Mesendoderm (in vitro differentiated cells): ENCODE data around the gene SLC29A1.
A peak's percentile ranks its signal among the peaks of the same experiment; 100 is the strongest.

Experiments
- DNase-seq: peaks from one replicate; pipeline ENCODE4 v3.0.0; 2013
- H2AK5ac ChIP-seq: 2 replicates; pipeline ENCODE4 v1.6.1; 2013; ENCODE audit warnings: low read length, inconsistent platforms
- H2BK120ac ChIP-seq: 2 replicates; pipeline ENCODE4 v1.6.1; 2013; ENCODE audit warnings: low read depth, mild to moderate bottlenecking, low read length, moderate library complexity, mixed read lengths
- H2BK15ac ChIP-seq: replicated peaks from 2 replicates; pipeline ENCODE4 v1.6.1; 2013; ENCODE audit warnings: low read depth, mild to moderate bottlenecking, moderate library complexity
- H2BK5ac ChIP-seq: 2 replicates; pipeline ENCODE4 v1.6.1; 2013; ENCODE audit warnings: low read length, inconsistent platforms
- H3K18ac ChIP-seq: 2 replicates; pipeline ENCODE4 v1.6.1; 2013; ENCODE audit warnings: mild to moderate bottlenecking, low read length, mixed read lengths
- H3K23ac ChIP-seq: one replicate; pipeline ENCODE4 v1.6.1; 2013; ENCODE audit warnings: low read length
- H3K27ac ChIP-seq: 2 replicates; pipeline ENCODE4 v1.5.1; 2013; ENCODE audit warnings: low read depth, mild to moderate bottlenecking, inconsistent platforms, low read length, moderate library complexity
- H3K27me3 ChIP-seq: 2 replicates; pipeline ENCODE4 v1.6.1; 2013; ENCODE audit warnings: low read length, control low read depth, mild to moderate bottlenecking, inconsistent platforms; ENCODE audit not compliant: insufficient read depth, poor library complexity
- H3K36me3 ChIP-seq: 2 replicates; pipeline ENCODE4 v1.6.1; 2013; ENCODE audit warnings: low read length, inconsistent platforms; ENCODE audit not compliant: control insufficient read depth, insufficient read depth
- H3K4ac ChIP-seq: one replicate; pipeline ENCODE4 v1.6.1; 2013; ENCODE audit warnings: low read depth, mild to moderate bottlenecking, low read length, moderate library complexity
- H3K4me1 ChIP-seq: 2 replicates; pipeline ENCODE4 v1.6.1; 2013; ENCODE audit warnings: low read depth, low read length, inconsistent platforms; ENCODE audit not compliant: control insufficient read depth
- H3K4me2 ChIP-seq: 2 replicates; pipeline ENCODE4 v1.6.1; 2013; ENCODE audit warnings: low read length
- H3K4me3 ChIP-seq: 2 replicates; pipeline ENCODE4 v1.5.1; 2013; ENCODE audit warnings: mild to moderate bottlenecking, low read length
- H3K56ac ChIP-seq: one replicate; pipeline ENCODE4 v1.6.1; 2013; ENCODE audit warnings: low read length
- H3K79me1 ChIP-seq: 2 replicates; pipeline ENCODE4 v1.6.1; 2013; ENCODE audit warnings: low read length, inconsistent platforms
- H3K79me2 ChIP-seq: 2 replicates; pipeline ENCODE4 v1.6.1; 2013; ENCODE audit warnings: mild to moderate bottlenecking, low read length; ENCODE audit not compliant: control insufficient read depth, insufficient read depth
- H3K9ac ChIP-seq: 2 replicates; pipeline ENCODE4 v1.6.1; 2013; ENCODE audit warnings: low read length, inconsistent platforms
- H4K5ac ChIP-seq: one replicate; pipeline ENCODE4 v1.6.1; 2013; ENCODE audit warnings: low read length
- H4K8ac ChIP-seq: one replicate; pipeline ENCODE4 v1.6.1; 2013; ENCODE audit warnings: low read depth, mild to moderate bottlenecking, control low read depth, low read length, moderate library complexity
- WGBS: extraction: QIAGEN DNeasy Blood & Tissue Kit; methylation state at CpG from one replicate; pipeline ENCODE4 v1.1.7; 2013; ENCODE audit warnings: low lambda C conversion rate, missing lambda C conversion rate; ENCODE audit not compliant: insufficient coverage; ENCODE audit errors: extremely low coverage; 5-methylcytosine and 5-hydroxymethylcytosine counted together

Gene SLC29A1

DNA sequence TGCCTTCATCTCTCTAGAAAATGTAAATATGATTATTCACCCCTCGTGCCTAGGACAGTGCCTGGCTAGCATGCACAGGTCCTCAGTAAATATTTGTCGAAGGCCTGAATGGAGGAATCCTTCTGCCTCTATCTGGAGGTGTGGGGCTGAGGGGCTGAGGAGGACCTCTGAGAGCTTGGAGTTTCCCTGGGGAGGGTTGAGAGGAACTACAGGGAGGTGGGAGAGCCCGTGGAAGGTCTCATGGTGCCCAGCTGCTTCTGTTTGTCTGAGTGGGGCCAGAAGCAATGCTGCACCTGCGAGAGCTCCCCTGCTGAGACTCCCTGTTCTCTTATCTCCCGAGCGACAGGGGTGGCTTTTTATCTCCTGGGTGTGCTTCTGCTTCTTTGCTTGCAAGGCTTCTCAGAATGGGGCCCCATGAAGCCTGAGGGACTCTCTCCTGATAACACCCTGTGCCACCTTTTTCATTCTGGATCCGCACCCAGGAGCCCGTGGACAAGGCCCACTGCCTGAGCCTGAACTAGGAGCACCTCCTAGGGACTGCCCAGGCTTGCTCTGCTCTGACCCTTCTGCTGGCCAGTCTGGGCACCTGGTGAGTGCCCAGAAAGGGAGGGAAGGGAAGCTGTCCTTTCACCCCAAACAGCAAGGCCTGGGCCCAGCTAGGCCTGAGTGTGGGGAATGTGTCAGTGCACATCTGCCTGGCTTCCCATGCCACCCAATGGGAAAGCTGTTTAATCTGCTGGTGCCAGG is 2.4 kb downstream of the SLC29A1 start:
- Histone ChIP-seq H3K27me3 (no peaks in the 10 kb centered on the region), H3K36me3 (no peaks in the 10 kb centered on the region), H3K56ac (peak overlapping the region; percentile 37), H3K9ac (no peak overlapping the region), H4K8ac (no peak overlapping the region), H2AK5ac (no peak overlapping the region), H2BK120ac (no peak overlapping the region), H3K23ac (no peak overlapping the region), H3K4ac (no peak overlapping the region), H2BK15ac (no peak overlapping the region), H3K79me1 (peaks cover 3% of the 10 kb centered on the region), H3K4me3 (no peak overlapping the region), H3K4me2 (no peak overlapping the region), H3K27ac (no peak overlapping the region), H2BK5ac (no peak overlapping the region), H3K79me2 (peaks cover 10% of the 10 kb centered on the region), H3K4me1 (peaks cover 15% of the 10 kb centered on the region), H3K18ac (no peak overlapping the region), H4K5ac (no peak overlapping the region)
- no peak for DNase-seq
- no CpG with 5 or more reads among the region's 8 CpGs for WGBS

DNA sequence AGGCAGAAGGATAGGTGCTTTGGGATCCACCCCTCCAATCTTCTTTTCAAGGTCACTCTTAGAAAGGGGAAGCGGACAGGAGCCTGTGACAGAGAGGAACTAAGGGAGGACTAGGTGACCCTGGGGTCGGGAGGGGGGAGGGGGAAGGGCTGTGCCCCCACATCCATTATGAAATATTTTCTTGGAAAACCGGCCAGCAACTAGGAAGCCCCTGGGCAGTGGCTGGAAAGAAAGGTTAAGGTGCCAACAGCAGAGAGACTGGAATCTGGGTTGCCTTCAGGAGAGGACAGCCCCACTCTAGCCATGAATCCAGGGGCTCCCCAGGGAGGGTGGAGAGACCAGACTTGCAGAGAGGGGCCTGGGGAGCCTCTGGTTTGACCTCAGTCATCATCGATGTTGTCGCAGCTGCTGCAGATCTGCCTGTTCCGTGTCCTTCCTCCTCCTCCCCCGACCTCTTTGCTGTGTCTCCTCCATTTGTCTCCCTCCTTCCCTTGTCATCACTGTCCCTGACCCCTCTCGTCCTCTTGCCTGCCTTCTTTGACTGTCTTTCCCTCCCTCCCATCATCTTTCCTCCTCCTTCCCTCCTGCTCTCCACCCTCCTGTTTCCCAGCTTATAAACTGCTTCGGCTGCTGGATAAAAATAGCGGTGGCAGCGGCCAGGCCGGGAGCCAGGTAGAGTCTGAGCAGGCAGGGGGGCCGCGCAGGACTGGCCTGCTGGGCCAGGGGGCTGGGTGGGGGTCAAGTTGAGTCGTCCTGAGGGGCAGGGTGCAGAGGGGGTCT is 3.2 kb downstream of the SLC29A1 start:
- H3K18ac ChIP-seq, result no peak overlapping the region
- no peak overlapping the region for H3K23ac ChIP-seq
- H3K9ac ChIP-seq, result no peak overlapping the region
- no peak overlapping the region for H2BK120ac ChIP-seq
- no peak overlapping the region for H4K5ac ChIP-seq
- DNase-seq, result no peak
- no peak overlapping the region for H3K4ac ChIP-seq
- no peak overlapping the region for H3K27ac ChIP-seq
- no peak overlapping the region for H3K4me2 ChIP-seq
- H3K56ac ChIP-seq, result peak overlapping the region; percentile 62
- peaks cover 15% of the 10 kb centered on the region for H3K4me1 ChIP-seq
- no CpG with 5 or more reads among the region's 15 CpGs for WGBS
- H4K8ac ChIP-seq, result no peak overlapping the region
- no peak overlapping the region for H2BK5ac ChIP-seq
- H3K79me2 ChIP-seq, result peaks cover 10% of the 10 kb centered on the region
- H3K27me3 ChIP-seq, result no peaks in the 10 kb centered on the region
- H2BK15ac ChIP-seq, result no peak overlapping the region
- H3K36me3 ChIP-seq, result no peaks in the 10 kb centered on the region
- peaks cover 3% of the 10 kb centered on the region for H3K79me1 ChIP-seq
- H3K4me3 ChIP-seq, result no peak overlapping the region
- no peak overlapping the region for H2AK5ac ChIP-seq

DNA sequence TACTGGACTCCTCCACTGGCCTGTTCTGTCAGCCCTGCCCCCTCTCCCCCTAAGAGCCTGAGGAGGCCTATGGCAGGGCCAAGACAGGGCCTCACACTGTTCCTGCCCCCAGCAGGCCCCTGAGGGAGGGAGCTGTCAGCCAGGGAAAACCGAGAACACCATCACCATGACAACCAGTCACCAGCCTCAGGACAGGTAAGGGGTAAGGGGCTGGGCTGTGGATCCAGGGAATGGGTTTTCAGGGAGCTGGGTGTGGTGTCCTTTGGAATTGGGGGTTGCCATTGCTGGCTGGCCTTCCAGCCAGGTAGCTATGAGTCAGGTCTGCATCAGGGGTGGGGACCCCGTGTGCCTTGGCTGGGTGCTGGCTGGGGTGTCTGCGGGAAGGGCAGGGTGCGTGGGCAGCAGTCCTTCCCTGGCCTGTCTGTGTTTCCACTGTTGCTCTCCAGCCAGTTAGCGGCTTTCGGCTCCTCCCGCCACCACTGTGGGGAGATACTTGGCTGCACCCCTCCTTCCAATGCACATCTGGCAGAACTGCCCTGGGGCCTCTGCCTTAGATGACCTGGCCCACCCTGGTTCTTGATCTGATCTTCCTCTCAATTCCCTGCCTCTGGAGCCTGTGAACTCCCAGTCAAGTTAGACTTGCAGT is 3.9 kb downstream of the SLC29A1 start:
- Histone ChIP-seq H3K79me1 (peaks cover 3% of the 10 kb centered on the region), H3K56ac (no peak overlapping the region), H2BK5ac (no peak overlapping the region), H3K27me3 (no peaks in the 10 kb centered on the region), H2BK15ac (no peak overlapping the region), H3K18ac (no peak overlapping the region), H3K4ac (no peak overlapping the region), H4K5ac (no peak overlapping the region), H3K9ac (no peak overlapping the region), H3K36me3 (no peaks in the 10 kb centered on the region), H3K4me1 (peaks cover 13% of the 10 kb centered on the region), H3K27ac (no peak overlapping the region), H3K79me2 (peaks cover 10% of the 10 kb centered on the region), H2BK120ac (no peak overlapping the region), H3K4me2 (no peak overlapping the region), H2AK5ac (no peak overlapping the region), H3K4me3 (no peak overlapping the region), H3K23ac (no peak overlapping the region), H4K8ac (no peak overlapping the region)
- DNase-seq, result peak; percentile 86
- WGBS, result no CpG with 5 or more reads among the region's 7 CpGs

DNA sequence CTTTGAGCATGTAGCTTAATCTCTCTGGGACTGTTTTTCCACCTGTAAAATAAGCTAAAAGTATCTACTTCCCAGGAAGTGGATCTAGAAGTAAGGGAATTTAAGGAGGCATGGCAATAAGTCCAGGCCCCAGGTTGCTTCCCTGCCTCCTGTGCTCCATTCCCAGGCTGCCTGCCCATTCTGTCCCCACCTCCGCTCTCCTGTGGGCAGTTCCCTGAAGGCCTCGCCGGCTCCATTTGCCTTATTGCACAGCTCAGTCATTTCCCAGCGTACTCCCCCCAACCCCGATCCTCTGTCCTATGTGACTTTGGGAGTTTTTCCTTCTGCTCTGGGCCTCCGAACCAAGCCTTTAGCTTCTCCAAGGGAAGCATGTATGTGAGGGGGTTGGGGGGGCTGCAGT is 4.6 kb downstream of the SLC29A1 start:
- Histone ChIP-seq H3K4ac (no peak overlapping the region), H2BK120ac (no peak overlapping the region), H3K4me2 (no peak overlapping the region), H3K79me2 (peaks cover 10% of the 10 kb centered on the region), H3K36me3 (no peaks in the 10 kb centered on the region), H3K4me3 (no peak overlapping the region), H4K5ac (no peak overlapping the region), H3K27me3 (no peaks in the 10 kb centered on the region), H3K9ac (no peak overlapping the region), H2BK5ac (no peak overlapping the region), H3K4me1 (peaks cover 8% of the 10 kb centered on the region), H2AK5ac (no peak overlapping the region), H4K8ac (no peak overlapping the region), H3K18ac (no peak overlapping the region), H3K23ac (no peak overlapping the region), H2BK15ac (no peak overlapping the region), H3K27ac (no peak overlapping the region), H3K79me1 (peaks cover 3% of the 10 kb centered on the region), H3K56ac (no peak overlapping the region)
- DNase-seq, result no peak
- WGBS, result no CpG with 5 or more reads among the region's 6 CpGs

DNA sequence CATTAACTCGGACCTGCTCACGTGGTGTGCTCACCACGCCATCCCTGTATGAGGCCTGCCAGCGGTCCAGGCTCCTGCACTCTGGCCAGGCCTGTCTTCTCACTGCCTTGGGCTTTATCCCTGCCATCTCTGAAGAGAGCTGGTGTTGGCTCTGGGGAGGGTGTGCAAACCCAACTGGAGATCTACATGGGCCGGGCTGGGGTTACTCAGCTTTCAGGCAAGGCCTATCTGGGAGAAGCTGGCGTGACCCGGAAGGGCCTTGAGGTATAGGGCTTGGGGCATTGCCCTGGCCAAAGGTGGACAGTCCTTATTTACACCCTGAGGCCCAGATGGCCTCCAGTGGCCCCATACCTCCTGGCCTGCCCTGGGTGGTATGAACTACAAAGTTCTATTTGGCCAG is 5.0 kb downstream of the SLC29A1 start:
- no peak overlapping the region for H3K23ac ChIP-seq
- H3K4me1 ChIP-seq, result peaks cover 8% of the 10 kb centered on the region
- H3K9ac ChIP-seq, result no peak overlapping the region
- H3K4me3 ChIP-seq, result no peak overlapping the region
- no peak overlapping the region for H3K56ac ChIP-seq
- H3K36me3 ChIP-seq, result no peaks in the 10 kb centered on the region
- peaks cover 10% of the 10 kb centered on the region for H3K79me2 ChIP-seq
- no peak for DNase-seq
- H3K27me3 ChIP-seq, result no peaks in the 10 kb centered on the region
- H3K18ac ChIP-seq, result no peak overlapping the region
- H3K4ac ChIP-seq, result no peak overlapping the region
- no CpG with 5 or more reads among the region's 7 CpGs for WGBS
- no peak overlapping the region for H2BK15ac ChIP-seq
- no peak overlapping the region for H2BK5ac ChIP-seq
- no peak overlapping the region for H4K8ac ChIP-seq
- no peak overlapping the region for H2AK5ac ChIP-seq
- H3K4me2 ChIP-seq, result no peak overlapping the region
- H3K27ac ChIP-seq, result no peak overlapping the region
- H2BK120ac ChIP-seq, result no peak overlapping the region
- no peak overlapping the region for H4K5ac ChIP-seq
- peaks cover 3% of the 10 kb centered on the region for H3K79me1 ChIP-seq
